K562 (cell line): Measurements from ENCODE around the gene VAC14.

Experiments
- CBFA2T3 ChIP-seq: fragments of 450-650 bp; IDR thresholded peaks from 2 replicates; pipeline ENCODE4 v1.6.1; 2017
- LARP7 ChIP-seq: fragments of 450-650 bp; IDR thresholded peaks from 2 replicates; pipeline ENCODE4 v1.6.1; 2016
- RAD21 ChIP-seq, 2 experiments: fragments of 250-450 bp in 1 of 2; fragments of 450-650 bp in 1 of 2; sonication (Bioruptor Pico) in 1 of 2; formaldehyde crosslinking in 1 of 2; IDR thresholded peaks in 1 of 2; conservative IDR thresholded peaks in 1 of 2; 2 replicates each; pipeline versions ENCODE4 v1.4.0 to v1.8.0; 2020 to 2022; ENCODE audit warnings: mild to moderate bottlenecking in 2 of 2, moderate library complexity in 1 of 2
- TF ChIP-seq, protein P1 (sequence below): sonication (generic); formaldehyde crosslinking; IDR thresholded peaks from 2 replicates; pipeline ENCODE4 v1.9.0; 2022; ENCODE audit warnings: mild to moderate bottlenecking, missing genetic modification reagents

DNA sequence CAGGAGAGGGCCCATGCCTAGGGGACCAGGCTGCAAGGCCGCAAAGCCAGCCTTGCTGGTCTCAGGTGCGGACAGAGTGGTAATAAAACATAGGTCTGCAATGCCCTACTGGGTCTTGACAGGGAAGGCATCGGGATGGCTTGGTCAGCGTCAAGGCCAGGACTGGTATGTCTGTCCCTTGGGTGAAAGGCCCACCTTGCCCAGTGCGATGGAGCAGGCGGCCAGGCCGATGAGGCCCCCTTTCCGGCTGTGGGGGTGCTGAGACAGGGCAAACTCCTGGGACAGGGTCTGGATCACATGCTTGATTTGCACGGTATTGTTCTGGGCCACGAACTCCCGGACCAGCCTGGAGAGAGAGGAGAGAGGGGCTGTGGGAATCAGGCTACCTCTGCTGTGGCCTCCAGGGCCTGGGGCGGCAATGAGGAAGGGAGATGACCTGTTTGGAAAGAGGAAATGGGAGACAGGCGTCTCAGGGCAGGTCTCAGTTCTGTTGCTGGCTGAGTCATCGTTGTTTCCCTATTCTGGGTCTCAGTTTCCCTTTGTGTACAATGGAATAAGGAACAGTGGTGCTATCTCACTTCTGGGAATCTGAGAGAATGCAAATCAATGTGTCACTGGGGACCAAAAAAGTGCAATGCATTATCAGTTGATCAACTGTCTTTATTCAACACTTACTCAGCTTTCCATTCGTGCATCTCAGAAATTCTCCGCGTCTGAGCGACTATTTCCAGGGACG is 14.8 kb downstream of the VAC14 start:
- TF ChIP-seq LARP7, result no peak
- TF ChIP-seq, protein P1, sequence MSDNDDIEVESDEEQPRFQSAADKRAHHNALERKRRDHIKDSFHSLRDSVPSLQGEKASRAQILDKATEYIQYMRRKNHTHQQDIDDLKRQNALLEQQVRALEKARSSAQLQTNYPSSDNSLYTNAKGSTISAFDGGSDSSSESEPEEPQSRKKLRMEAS (CRISPR knock-in tag), result no peak
- no peak for TF ChIP-seq RAD21 (CRISPR knock-in tag; conservative IDR thresholded peaks at IDR 0.05 in 1 of 2, IDR thresholded peaks at IDR 0.05 in 1 of 2)
- no peak for TF ChIP-seq CBFA2T3
